Muscle of leg (tissue), 11 donors: ENCODE data around the gene RXYLT1. TPM values are rescaled to one million over a fixed set of nuclear protein-coding genes. Genes with fewer than 3 reads are reported as not detected.
A peak's percentile ranks its signal among the peaks of the same experiment; 100 is the strongest.

Experiments used
- DNase-seq: peaks from one replicate; pipeline ENCODE4 v3.0.0; 2013
- H3K27ac ChIP-seq: one replicate; pipeline ENCODE4 v1.5.1; 2013; ENCODE audit warnings: mild to moderate bottlenecking, low read length, control low read depth
- H3K27me3 ChIP-seq: one replicate; pipeline ENCODE4 v1.6.1; 2013; ENCODE audit warnings: low read length; ENCODE audit not compliant: control insufficient read depth, insufficient read depth
- H3K36me3 ChIP-seq: one replicate; pipeline ENCODE4 v1.6.1; 2013; ENCODE audit warnings: low read length; ENCODE audit not compliant: control insufficient read depth, insufficient read depth
- H3K4me1 ChIP-seq: one replicate; pipeline ENCODE4 v1.6.1; 2013; ENCODE audit warnings: low read length; ENCODE audit not compliant: control insufficient read depth, insufficient read depth
- H3K4me3 ChIP-seq: one replicate; pipeline ENCODE4 v1.5.1; 2013; ENCODE audit warnings: low read length, control low read depth
- H3K9me3 ChIP-seq: replicated peaks from 2 replicates; pipeline ENCODE4 v1.6.1; 2013; ENCODE audit warnings: low read depth, low read length; ENCODE audit not compliant: control insufficient read depth
- WGBS: methylation state at CpG from one replicate; pipeline ENCODE4 v1.1.5; 2013; ENCODE audit warnings: missing lambda C conversion rate; ENCODE audit not compliant: insufficient coverage; 5-methylcytosine and 5-hydroxymethylcytosine counted together
- polyA plus RNA-seq, 8 donors: library from polyadenylated mRNA; unstranded; fragments of 120-200 nt; gene quantifications; one replicate each; pipeline versions ENCODE4 v1.2.1 to v1.2.3, GENCODE V29; 2013; ENCODE audit warnings: inconsistent platforms in 1 of 8, low replicate concordance in 1 of 8; ENCODE audit not compliant: insufficient read length in 8 of 8, insufficient read depth in 1 of 8
- total RNA-seq: library from RNA; stranded (reverse); fragments of 120-200 nt; gene quantifications from one replicate; pipeline ENCODE4 v1.2.4, GENCODE V29; 2013

The RXYLT1 gene
- total and polyA plus RNA-seq, 9 donors = 17.0 to 22.0 (median 18.3) TPM

- H3K27me3 ChIP-seq = peaks cover 2% of the 10 kb centered on the region
- 54% methylated on average over 3 of the region's 6 CpGs for whole genome bisulfite sequencing
- no peaks in the 10 kb centered on the region for H3K36me3 ChIP-seq
- peak overlapping the region; percentile 3 for H3K4me3 ChIP-seq
- peaks cover 9% of the 10 kb centered on the region for H3K4me1 ChIP-seq
- peak overlapping the region; percentile 13 for H3K27ac ChIP-seq
- no peak for DNase-seq
- no peaks in the 10 kb centered on the region for H3K9me3 ChIP-seq
Measured at GRCh38 chr12:63846238-63846967, 66.7 kb downstream of the RXYLT1 start.

GRCh38 chr12:63848450-63848849 lies 68.7 kb downstream of the RXYLT1 start:
- Histone ChIP-seq H3K27me3 (no peaks in the 10 kb centered on the region), H3K9me3 (no peaks in the 10 kb centered on the region), H3K36me3 (peaks cover 2% of the 10 kb centered on the region), H3K4me3 (no peak overlapping the region), H3K27ac (no peak overlapping the region), H3K4me1 (peaks cover 9% of the 10 kb centered on the region)
- WGBS = no CpG with 5 or more reads among the region's 4 CpGs
- DNase-seq = no peak

GRCh38 chr12:63849106-63849620 lies 69.5 kb downstream of the RXYLT1 start:
- peaks cover 2% of the 10 kb centered on the region for H3K36me3 ChIP-seq
- H3K27me3 ChIP-seq = no peaks in the 10 kb centered on the region
- no peak overlapping the region for H3K27ac ChIP-seq
- H3K9me3 ChIP-seq = no peaks in the 10 kb centered on the region
- H3K4me1 ChIP-seq = peaks cover 9% of the 10 kb centered on the region
- WGBS = 45% methylated on average over 1 of the region's 1 CpG
- DNase-seq = peak; percentile 84
- no peak overlapping the region for H3K4me3 ChIP-seq

- Histone ChIP-seq H3K36me3 (peaks cover 2% of the 10 kb centered on the region), H3K27ac (no peak overlapping the region), H3K4me3 (no peak overlapping the region), H3K9me3 (no peaks in the 10 kb centered on the region), H3K27me3 (no peaks in the 10 kb centered on the region), H3K4me1 (peaks cover 9% of the 10 kb centered on the region)
- no CpG with 5 or more reads among the region's 4 CpGs for WGBS
- DNase-seq = no peak
Measured at GRCh38 chr12:63849641-63850040, 69.9 kb downstream of the RXYLT1 start.

DNA sequence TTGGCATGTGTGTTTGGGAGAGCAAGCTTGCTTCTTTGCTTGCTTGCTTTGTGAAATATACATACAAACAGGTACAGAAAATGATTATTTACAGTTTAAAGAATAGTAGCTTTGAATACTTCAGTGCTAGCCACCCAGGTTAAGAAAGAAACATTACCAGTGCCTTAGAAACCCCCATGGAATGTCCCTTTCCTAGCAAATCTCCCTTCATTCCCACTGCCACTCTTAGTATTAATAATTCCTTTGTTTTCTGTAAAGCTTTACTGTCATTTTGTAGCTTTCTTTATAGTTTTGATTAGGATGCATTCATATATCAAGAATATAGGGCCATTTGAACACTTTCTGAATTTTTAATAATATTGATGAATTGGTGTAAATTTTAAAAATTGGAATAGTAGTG lies 74.3 kb downstream of the RXYLT1 start:
- Histone ChIP-seq H3K27me3 (no peaks in the 10 kb centered on the region), H3K36me3 (peaks cover 2% of the 10 kb centered on the region), H3K4me3 (no peak overlapping the region), H3K27ac (no peak overlapping the region), H3K4me1 (no peaks in the 10 kb centered on the region), H3K9me3 (no peaks in the 10 kb centered on the region)
- no peak for DNase-seq

GRCh38 chr12:63855299-63855698 lies 75.6 kb downstream of the RXYLT1 start:
- no peaks in the 10 kb centered on the region for H3K9me3 ChIP-seq
- H3K27me3 ChIP-seq = no peaks in the 10 kb centered on the region
- no peak overlapping the region for H3K4me3 ChIP-seq
- DNase-seq = no peak
- H3K27ac ChIP-seq = no peak overlapping the region
- WGBS = 93% methylated on average over 3 of the region's 3 CpGs
- no peaks in the 10 kb centered on the region for H3K4me1 ChIP-seq
- peaks cover 2% of the 10 kb centered on the region for H3K36me3 ChIP-seq

DNA sequence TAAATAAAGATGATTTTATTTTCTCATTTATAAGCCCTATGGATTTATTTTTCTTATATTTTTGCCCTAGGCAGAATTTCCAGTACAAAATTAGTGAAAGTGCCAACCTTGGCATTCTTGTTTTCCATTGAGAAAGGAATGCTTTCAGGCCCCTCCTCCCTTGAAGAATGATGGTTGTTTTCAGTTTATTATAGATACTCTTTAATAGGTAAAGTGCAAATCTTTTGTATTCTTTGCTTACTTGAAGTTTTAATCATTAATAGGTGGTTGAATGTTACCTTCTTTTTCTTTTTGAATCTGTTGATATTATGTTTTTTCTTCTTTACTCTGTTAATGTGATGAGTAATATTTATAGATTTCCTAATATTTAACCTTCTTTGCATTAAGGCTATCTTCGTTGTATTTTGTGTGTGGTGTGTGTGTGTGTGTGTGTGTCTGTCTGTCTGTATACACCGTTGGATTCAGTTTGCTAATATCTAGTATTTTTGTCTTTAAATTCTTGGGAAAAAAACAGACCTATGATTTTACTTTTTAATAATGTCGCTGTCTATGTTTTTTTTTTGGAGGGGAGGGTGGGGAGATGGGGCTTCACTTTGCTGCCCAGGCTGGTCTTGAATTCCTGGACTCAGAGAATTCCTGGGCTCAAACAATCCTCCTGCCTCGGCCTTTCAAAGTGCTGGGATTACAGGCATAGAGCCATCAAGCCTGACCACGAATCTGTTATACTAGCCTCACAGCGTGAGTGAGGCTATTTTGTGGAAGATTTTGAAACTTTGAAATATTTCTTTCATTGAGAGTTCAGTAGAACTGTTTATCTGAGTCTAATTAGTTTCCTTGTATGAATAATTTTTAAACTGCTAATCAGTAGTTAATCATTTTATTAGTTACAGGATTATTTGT lies 78.3 kb downstream of the RXYLT1 start:
- Histone ChIP-seq H3K36me3 (no peaks in the 10 kb centered on the region), H3K4me3 (no peak overlapping the region), H3K27ac (no peak overlapping the region), H3K4me1 (peaks cover 3% of the 10 kb centered on the region), H3K9me3 (no peaks in the 10 kb centered on the region), H3K27me3 (no peaks in the 10 kb centered on the region)
- no CpG with 5 or more reads among the region's 6 CpGs for WGBS
- DNase-seq = no peak

Other genes starting within 250 kb of the RXYLT1 start
- gene DPY19L2, start 111.4 kb upstream of the RXYLT1 start, total RNA-seq = 7.3 TPM
- 10 to 100 TPM in 1 of 8 donors, 1 to 10 TPM in 7; 4.6 to 11.8 (median 7.6) TPM for gene DPY19L2, start 111.4 kb upstream of the RXYLT1 start, polyA plus RNA-seq
- gene SRGAP1, start 64.8 kb downstream of the RXYLT1 start, total RNA-seq = 4.8 TPM
- gene SRGAP1, start 64.8 kb downstream of the RXYLT1 start, polyA plus RNA-seq = 10 to 100 TPM in 1 of 8 donors, 1 to 10 TPM in 7; 4.7 to 10.5 (median 6.0) TPM